ENCODE measurements around the gene PIK3R2.

DNA sequence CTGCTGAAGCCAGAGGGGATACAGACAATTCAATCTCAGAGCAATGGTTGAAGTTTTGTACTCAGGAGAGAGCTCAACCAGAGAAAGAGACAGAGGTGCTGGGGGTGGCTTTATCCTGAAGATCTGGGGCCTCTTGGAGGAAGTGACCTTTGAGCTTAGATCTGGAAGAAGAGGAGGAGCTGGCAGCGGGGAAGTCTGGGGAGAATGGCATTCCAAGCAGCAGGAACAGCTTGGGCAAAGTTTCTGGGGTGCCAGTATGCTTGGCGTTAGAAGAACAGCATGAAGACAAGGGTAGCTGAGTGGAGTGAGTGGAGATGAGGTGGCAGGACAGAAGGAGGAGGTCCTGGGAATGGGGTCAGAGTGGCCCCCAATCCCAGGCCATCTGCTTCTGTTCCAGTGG lies 44.1 kb upstream of the PIK3R2 start:
- TF ChIP-seq, protein P1, sequence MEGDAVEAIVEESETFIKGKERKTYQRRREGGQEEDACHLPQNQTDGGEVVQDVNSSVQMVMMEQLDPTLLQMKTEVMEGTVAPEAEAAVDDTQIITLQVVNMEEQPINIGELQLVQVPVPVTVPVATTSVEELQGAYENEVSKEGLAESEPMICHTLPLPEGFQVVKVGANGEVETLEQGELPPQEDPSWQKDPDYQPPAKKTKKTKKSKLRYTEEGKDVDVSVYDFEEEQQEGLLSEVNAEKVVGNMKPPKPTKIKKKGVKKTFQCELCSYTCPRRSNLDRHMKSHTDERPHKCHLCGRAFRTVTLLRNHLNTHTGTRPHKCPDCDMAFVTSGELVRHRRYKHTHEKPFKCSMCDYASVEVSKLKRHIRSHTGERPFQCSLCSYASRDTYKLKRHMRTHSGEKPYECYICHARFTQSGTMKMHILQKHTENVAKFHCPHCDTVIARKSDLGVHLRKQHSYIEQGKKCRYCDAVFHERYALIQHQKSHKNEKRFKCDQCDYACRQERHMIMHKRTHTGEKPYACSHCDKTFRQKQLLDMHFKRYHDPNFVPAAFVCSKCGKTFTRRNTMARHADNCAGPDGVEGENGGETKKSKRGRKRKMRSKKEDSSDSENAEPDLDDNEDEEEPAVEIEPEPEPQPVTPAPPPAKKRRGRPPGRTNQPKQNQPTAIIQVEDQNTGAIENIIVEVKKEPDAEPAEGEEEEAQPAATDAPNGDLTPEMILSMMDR (conservative IDR thresholded peaks at IDR 0.05; ENCODE audit: low read depth, low read length), result no peak
- TF ChIP-seq BHLHE40 (IDR thresholded peaks at IDR 0.05; ENCODE audit: low read depth, low read length), result no peak
- TF ChIP-seq POLR2A (IDR thresholded peaks at IDR 0.05; ENCODE audit: low read depth, low read length), result no peak
